GM21529 (cell line): ENCODE data around the gene KAT2A.

Experiments
- ATAC-seq: cut with Tn5 transposase; IDR thresholded peaks from one replicate; pipeline ENCODE4 v1.9.1; 2021; ENCODE audit not compliant: unreplicated experiment

The KAT2A gene

GRCh38 chr17:42116705-42117396, 4.3 kb downstream of the KAT2A start:
- ATAC-seq = no peak

- ATAC-seq = no peak
Observed at GRCh38 chr17:42114118-42114517, 7.0 kb downstream of the KAT2A start.

- no peak for ATAC-seq
Observed at GRCh38 chr17:42113293-42114069, 7.7 kb downstream of the KAT2A start.

GRCh38 chr17:42112552-42113176, 8.5 kb downstream of the KAT2A start, which contains the start of gene DHX58:
Gene DHX58, minus strand, starts transcription at chr17:42112714. Its CDS starts 822 bp downstream, at chr17:42111892.
- peak; percentile 67 for ATAC-seq

- ATAC-seq = no peak
Observed at GRCh38 chr17:42111871-42112551, 9.2 kb downstream of the KAT2A start.

GRCh38 chr17:42111265-42111636, 9.9 kb downstream of the KAT2A start:
- no peak for ATAC-seq

GRCh38 chr17:42110301-42111264, 10.6 kb downstream of the KAT2A start:
- ATAC-seq = no peak

GRCh38 chr17:42109086-42109485, 12.1 kb downstream of the KAT2A start:
- no peak for ATAC-seq

GRCh38 chr17:42107597-42108576, 13.3 kb downstream of the KAT2A start:
- peak; percentile 57 for ATAC-seq

GRCh38 chr17:42107124-42107523, 14.0 kb downstream of the KAT2A start:
- no peak for ATAC-seq

- no peak for ATAC-seq
Observed at GRCh38 chr17:42106009-42106408, 15.2 kb downstream of the KAT2A start.

GRCh38 chr17:42104264-42104663, 16.9 kb downstream of the KAT2A start:
- no peak for ATAC-seq

GRCh38 chr17:42103221-42103954, 17.8 kb downstream of the KAT2A start:
- no peak for ATAC-seq

GRCh38 chr17:42101513-42102292, 19.5 kb downstream of the KAT2A start:
- ATAC-seq = no peak

GRCh38 chr17:42098730-42099399, 22.3 kb downstream of the KAT2A start:
- ATAC-seq = no peak

- ATAC-seq = no peak
Observed at GRCh38 chr17:42097691-42098631, 23.2 kb downstream of the KAT2A start, which contains the start of gene ZNF385C. Gene ZNF385C, minus strand, starts transcription at chr17:42098473. Its CDS starts 35,417 bp downstream, at chr17:42063056.
